Muscle layer of duodenum (tissue), 2 donors: ENCODE data around the gene BSND.

ENCODE experiments used
- H3K27ac ChIP-seq: one replicate; pipeline ENCODE4 v1.7.0; 2013; ENCODE audit warnings: mild to moderate bottlenecking, low read length
- H3K27me3 ChIP-seq: one replicate; pipeline ENCODE4 v1.7.0; 2013; ENCODE audit warnings: low read depth, mild to moderate bottlenecking, control low read depth, low read length
- H3K36me3 ChIP-seq, 2 donors: one replicate each; pipeline ENCODE4 v1.7.0; 2013; ENCODE audit warnings: low read length in 2 of 2, control low read depth in 1 of 2, mild to moderate bottlenecking in 1 of 2; ENCODE audit not compliant: insufficient read depth in 2 of 2, control insufficient read depth in 1 of 2
- H3K4me1 ChIP-seq, 2 donors: one replicate each; pipeline ENCODE4 v1.7.0; 2013; ENCODE audit warnings: low read length in 2 of 2, mild to moderate bottlenecking in 2 of 2, control low read depth in 1 of 2, moderate library complexity in 1 of 2; ENCODE audit not compliant: insufficient read depth in 2 of 2, control insufficient read depth in 1 of 2
- H3K4me3 ChIP-seq, 2 donors: one replicate each; pipeline ENCODE4 v1.7.0; 2013; ENCODE audit warnings: low read length in 2 of 2, low read depth in 1 of 2, mild to moderate bottlenecking in 1 of 2
- H3K9me3 ChIP-seq, 2 donors: one replicate each; pipeline ENCODE4 v1.7.0; 2013; ENCODE audit warnings: low read length in 2 of 2, control low read depth in 1 of 2, mild to moderate bottlenecking in 1 of 2; ENCODE audit not compliant: control insufficient read depth in 1 of 2
- donor health status: healthy.

BSND gene

GRCh38 chr1:55034476-55035133 is 35.9 kb downstream of the BSND start:
- Histone ChIP-seq H3K27me3 (peaks cover 11% of the 10 kb centered on the region), H3K4me1 (peaks cover 0 to 4% of the 10 kb centered on the region in 2 donors), H3K36me3 (no peaks in the 10 kb centered on the region)

GRCh38 chr1:55035904-55036303 is 37.2 kb downstream of the BSND start:
- no peaks in the 10 kb centered on the region for H3K9me3 ChIP-seq
- H3K27me3 ChIP-seq = peaks cover 19% of the 10 kb centered on the region
- H3K4me1 ChIP-seq = peaks cover 0 to 12% of the 10 kb centered on the region in 2 donors
- no peaks in the 10 kb centered on the region for H3K36me3 ChIP-seq
- H3K4me3 ChIP-seq = no peak overlapping the region
- no peak overlapping the region for H3K27ac ChIP-seq

More at GRCh38 chr1:55034476-55035133, 35.9 kb downstream of the BSND start:
- Histone ChIP-seq H3K27ac (no peak overlapping the region), H3K9me3 (no peaks in the 10 kb centered on the region), H3K4me3 (no peak overlapping the region)

GRCh38 chr1:55037733-55038551 is 39.2 kb downstream of the BSND start:
- H3K27me3 ChIP-seq = peaks cover 19% of the 10 kb centered on the region
- no peak overlapping the region for H3K27ac ChIP-seq

GRCh38 chr1:55038552-55038838 is 39.8 kb downstream of the BSND start:
- Histone ChIP-seq H3K27me3 (peaks cover 17% of the 10 kb centered on the region), H3K36me3 (no peaks in the 10 kb centered on the region), H3K9me3 (no peaks in the 10 kb centered on the region), H3K4me1 (peaks cover 0 to 12% of the 10 kb centered on the region in 2 donors), H3K4me3 (no peak overlapping the region), H3K27ac (no peak overlapping the region)

More at GRCh38 chr1:55037733-55038551, 39.2 kb downstream of the BSND start:
- no peaks in the 10 kb centered on the region for H3K9me3 ChIP-seq
- H3K4me3 ChIP-seq = no peak overlapping the region
- no peaks in the 10 kb centered on the region for H3K36me3 ChIP-seq
- peaks cover 0 to 12% of the 10 kb centered on the region in 2 donors for H3K4me1 ChIP-seq

- Histone ChIP-seq H3K4me1 (peaks cover 0 to 12% of the 10 kb centered on the region in 2 donors), H3K36me3 (no peaks in the 10 kb centered on the region), H3K4me3 (peak overlapping the region; percentile 5 to 45), H3K9me3 (no peaks in the 10 kb centered on the region), H3K27ac (no peak overlapping the region), H3K27me3 (peaks cover 13% of the 10 kb centered on the region)
Observed at GRCh38 chr1:55038974-55039341, 40.2 kb downstream of the BSND start.

DNA sequence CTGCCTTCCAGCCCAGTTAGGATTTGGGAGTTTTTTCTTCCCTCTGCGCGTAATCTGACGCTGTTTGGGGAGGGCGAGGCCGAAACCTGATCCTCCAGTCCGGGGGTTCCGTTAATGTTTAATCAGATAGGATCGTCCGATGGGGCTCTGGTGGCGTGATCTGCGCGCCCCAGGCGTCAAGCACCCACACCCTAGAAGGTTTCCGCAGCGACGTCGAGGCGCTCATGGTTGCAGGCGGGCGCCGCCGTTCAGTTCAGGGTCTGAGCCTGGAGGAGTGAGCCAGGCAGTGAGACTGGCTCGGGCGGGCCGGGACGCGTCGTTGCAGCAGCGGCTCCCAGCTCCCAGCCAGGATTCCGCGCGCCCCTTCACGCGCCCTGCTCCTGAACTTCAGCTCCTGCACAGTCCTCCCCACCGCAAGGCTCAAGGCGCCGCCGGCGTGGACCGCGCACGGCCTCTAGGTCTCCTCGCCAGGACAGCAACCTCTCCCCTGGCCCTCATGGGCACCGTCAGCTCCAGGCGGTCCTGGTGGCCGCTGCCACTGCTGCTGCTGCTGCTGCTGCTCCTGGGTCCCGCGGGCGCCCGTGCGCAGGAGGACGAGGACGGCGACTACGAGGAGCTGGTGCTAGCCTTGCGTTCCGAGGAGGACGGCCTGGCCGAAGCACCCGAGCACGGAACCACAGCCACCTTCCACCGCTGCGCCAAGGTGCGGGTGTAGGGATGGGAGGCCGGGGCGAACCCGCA is 40.8 kb downstream of the BSND start, which contains the start of gene PCSK9:
TSS of gene PCSK9 (plus strand) at position 207 of the 741 bp plus-strand sequence. CDS start at position 497, 290 bp downstream.
- Histone ChIP-seq H3K9me3 (no peaks in the 10 kb centered on the region), H3K4me1 (peaks cover 0 to 12% of the 10 kb centered on the region in 2 donors), H3K27ac (no peak within 1 kb of the TSS), H3K27me3 (peaks cover 13% of the 10 kb centered on the region), H3K36me3 (no peaks in the 10 kb centered on the region), H3K4me3 (peak within 1 kb of the TSS; percentile 28 to 45)

DNA sequence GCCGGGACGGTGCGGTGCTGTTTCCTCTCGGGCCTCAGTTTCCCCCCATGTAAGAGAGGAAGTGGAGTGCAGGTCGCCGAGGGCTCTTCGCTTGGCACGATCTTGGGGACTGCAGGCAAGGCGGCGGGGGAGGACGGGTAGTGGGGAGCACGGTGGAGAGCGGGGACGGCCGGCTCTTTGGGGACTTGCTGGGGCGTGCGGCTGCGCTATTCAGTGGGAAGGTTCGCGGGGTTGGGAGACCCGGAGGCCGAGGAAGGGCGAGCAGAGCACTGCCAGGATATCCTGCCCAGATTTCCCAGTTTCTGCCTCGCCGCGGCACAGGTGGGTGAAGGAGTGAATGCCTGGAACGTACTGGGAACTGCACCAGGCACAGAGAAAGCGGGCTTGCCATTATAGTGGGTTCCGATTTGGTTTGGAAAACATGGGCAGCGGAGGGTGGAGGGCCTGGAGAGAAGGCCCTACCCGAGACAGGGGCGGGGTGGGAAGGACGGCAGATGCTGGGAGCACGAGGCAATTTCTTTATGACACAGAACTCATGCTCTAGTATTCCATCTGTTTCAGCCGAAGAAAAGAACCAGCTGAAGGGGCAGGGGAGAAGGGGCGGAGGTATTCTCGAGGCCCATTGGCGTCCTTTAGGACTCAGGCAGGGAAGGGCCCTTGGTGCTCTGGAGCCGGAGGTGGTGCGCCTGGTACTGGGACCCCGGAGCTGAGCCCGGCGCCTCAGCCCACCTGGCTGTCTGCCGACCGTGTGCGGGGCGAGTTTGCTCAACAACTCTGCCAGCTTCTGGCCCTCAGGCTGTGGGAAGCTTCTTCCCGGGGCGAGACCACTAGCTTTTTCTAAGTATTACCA is 41.6 kb downstream of the BSND start:
- no peaks in the 10 kb centered on the region for H3K36me3 ChIP-seq
- peak overlapping the region; percentile 28 to 45 for H3K4me3 ChIP-seq
- H3K4me1 ChIP-seq = peaks cover 0 to 12% of the 10 kb centered on the region in 2 donors
- H3K27ac ChIP-seq = no peak overlapping the region
- peaks cover 13% of the 10 kb centered on the region for H3K27me3 ChIP-seq
- no peaks in the 10 kb centered on the region for H3K9me3 ChIP-seq

GRCh38 chr1:55040933-55041494 is 42.3 kb downstream of the BSND start:
- H3K27me3 ChIP-seq = peaks cover 13% of the 10 kb centered on the region
- no peak overlapping the region for H3K4me3 ChIP-seq

GRCh38 chr1:55041613-55042012 is 42.9 kb downstream of the BSND start:
- Histone ChIP-seq H3K9me3 (no peaks in the 10 kb centered on the region), H3K36me3 (no peaks in the 10 kb centered on the region), H3K4me1 (peaks cover 0 to 12% of the 10 kb centered on the region in 2 donors), H3K27ac (no peak overlapping the region), H3K4me3 (no peak overlapping the region), H3K27me3 (peaks cover 13% of the 10 kb centered on the region)

More at GRCh38 chr1:55040933-55041494, 42.3 kb downstream of the BSND start:
- no peak overlapping the region for H3K27ac ChIP-seq
- peaks cover 0 to 12% of the 10 kb centered on the region in 2 donors for H3K4me1 ChIP-seq
- H3K9me3 ChIP-seq = no peaks in the 10 kb centered on the region
- H3K36me3 ChIP-seq = no peaks in the 10 kb centered on the region

DNA sequence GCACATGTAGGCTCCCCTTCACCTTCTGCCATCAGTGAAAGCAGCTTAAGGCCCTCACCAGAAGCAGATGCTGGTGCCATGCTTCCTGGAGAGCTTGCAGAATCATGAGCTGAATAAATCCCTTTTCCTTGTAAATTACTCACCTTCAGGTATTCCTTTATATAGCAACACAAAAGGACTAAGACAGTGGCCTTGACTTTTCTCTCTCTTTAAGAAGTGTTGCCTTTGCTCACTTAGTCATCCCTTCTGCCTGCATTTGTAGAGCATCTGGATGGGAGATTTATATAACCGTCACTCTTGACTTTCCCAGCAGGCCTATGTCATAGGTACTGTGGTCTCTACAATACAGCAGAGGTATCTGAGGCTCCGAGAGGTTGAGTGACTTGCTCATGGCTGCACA is 44.3 kb downstream of the BSND start:
- Histone ChIP-seq H3K36me3 (no peaks in the 10 kb centered on the region), H3K4me1 (peaks cover 0 to 12% of the 10 kb centered on the region in 2 donors), H3K27ac (no peak overlapping the region), H3K9me3 (no peaks in the 10 kb centered on the region), H3K27me3 (peaks cover 9% of the 10 kb centered on the region), H3K4me3 (no peak overlapping the region)
